HCT116 (cell line): ENCODE results near the gene SERINC5. TPM values are rescaled to one million over a fixed set of nuclear protein-coding genes. Genes with fewer than 3 reads are reported as not detected.

Experiments used
- ATAC-seq: fragments of 200-7000 bp; cut with Tn5 transposase; 2 replicates; pipeline ENCODE4 v1.9.1; 2020; ENCODE audit warnings: mild to moderate bottlenecking, moderate library complexity
- BruUV-seq: library from RNA; stranded (reverse); fragments of 400-500 nt; replicated peaks from 2 replicates; lab custom pipeline; 2021; lab: Mats Ljungman, UMichigan
- CTCF ChIA-PET: fragments of 300-600 bp; sonication (Branson Sonifier 250); formaldehyde crosslinking; loops from one replicate; lab custom pipeline; 2021; ENCODE audit warnings: antibody characterized with exemption; lab: Charles Lee
- POLR2A ChIA-PET: fragments of 300-600, 350-600 bp; sonication (Branson Sonifier 250); formaldehyde crosslinking; loops from one replicate; lab custom pipeline; 2021; ENCODE audit warnings: antibody characterized with exemption; lab: Charles Lee
- RAD21 ChIA-PET, 2 experiments: fragments of 300-600 bp; sonication (Branson Sonifier 250); formaldehyde crosslinking; loops; one replicate each; lab custom pipeline; 2023; ENCODE audit warnings: low total read pairs in 2 of 2; ENCODE audit not compliant: uncharacterized antibody in 2 of 2, unreplicated experiment in 2 of 2, low non-redundant PET in 1 of 2; lab: Charles Lee
- DNase-seq: peaks from one replicate; pipeline ENCODE4 v3.0.0-alpha.2; 2010; ENCODE audit warnings: low read depth, low spot score
- H2AFZ ChIP-seq: fragments of 200-600 bp; shearing (Covaris generic), sonication (generic); 2 replicates; pipeline ENCODE4 v1.6.1; 2017; ENCODE audit warnings: low read depth, mixed run types, mixed read lengths, antibody characterized with exemption, low read length; ENCODE audit not compliant: poor library complexity, severe bottlenecking
- H3K27ac ChIP-seq: 2 replicates; pipeline ENCODE4 v1.5.1; 2012; ENCODE audit warnings: low read depth, low read length
- H3K27me3 ChIP-seq: fragments of 200-600 bp; sonication (generic); 2 replicates; pipeline ENCODE4 v1.6.1; 2016; ENCODE audit warnings: mixed run types, low read length, mixed read lengths; ENCODE audit not compliant: insufficient read depth
- H3K36me3 ChIP-seq, 2 experiments: fragments of 200-500 bp in 1 of 2; fragments of 200-600 bp in 1 of 2; sonication (Bioruptor generic) in 1 of 2; sonication (generic) in 1 of 2; 2 replicates each; pipeline versions ENCODE4 v1.5.1 to v1.6.1; 2014 to 2016; ENCODE audit warnings: low read length in 2 of 2, inconsistent platforms in 1 of 2, mixed read lengths in 1 of 2, mixed run types in 1 of 2; ENCODE audit not compliant: insufficient read depth in 2 of 2, control insufficient read depth in 1 of 2
- H3K4me1 ChIP-seq, 2 experiments: fragments of 200-600 bp in 1 of 2; sonication (generic) in 1 of 2; 2 replicates each; pipeline versions ENCODE4 v1.5.1 to v1.6.1; 2012 to 2017; ENCODE audit warnings: low read length in 2 of 2, inconsistent platforms in 1 of 2, mild to moderate bottlenecking in 1 of 2, mixed read lengths in 1 of 2, mixed run types in 1 of 2, moderate library complexity in 1 of 2; ENCODE audit not compliant: insufficient read depth in 2 of 2, control insufficient read depth in 1 of 2
- H3K4me2 ChIP-seq: fragments of 200-600 bp; sonication (generic); 2 replicates; pipeline ENCODE4 v1.6.1; 2017; ENCODE audit warnings: mixed run types, low read length, mixed read lengths
- H3K4me3 ChIP-seq, 2 experiments: fragments of 200-600 bp in 1 of 2; sonication (generic) in 1 of 2; replicated peaks in 1 of 2; 2 replicates each; pipeline ENCODE4 v1.5.1; 2011 to 2016; ENCODE audit warnings: low read length in 2 of 2, control low read depth in 1 of 2, low read depth in 1 of 2, mild to moderate bottlenecking in 1 of 2, mixed read lengths in 1 of 2, mixed run types in 1 of 2
- H3K79me2 ChIP-seq: fragments of 200-600 bp; sonication (generic); 2 replicates; pipeline ENCODE4 v1.6.1; 2017; ENCODE audit warnings: mild to moderate bottlenecking, mixed run types, low read length, moderate library complexity, mixed read lengths; ENCODE audit not compliant: insufficient read depth
- H3K9ac ChIP-seq: fragments of 200-600 bp; sonication (generic); 2 replicates; pipeline ENCODE4 v1.6.1; 2016; ENCODE audit warnings: low read length, mixed read lengths
- H3K9me2 ChIP-seq: fragments of 200-600 bp; sonication (generic), shearing (Covaris generic); 2 replicates; pipeline ENCODE4 v1.6.1; 2017; ENCODE audit warnings: mixed run types, mild to moderate bottlenecking, moderate library complexity; ENCODE audit not compliant: insufficient read depth
- H3K9me3 ChIP-seq, 2 experiments: fragments of 200-500 bp in 1 of 2; fragments of 200-600 bp in 1 of 2; sonication (Bioruptor generic) in 1 of 2; sonication (generic) in 1 of 2; 2 replicates each; pipeline ENCODE4 v1.6.1; 2014 to 2017; ENCODE audit warnings: low read length in 2 of 2, mixed read lengths in 2 of 2, inconsistent platforms in 1 of 2, low read depth in 1 of 2, mild to moderate bottlenecking in 1 of 2, mixed run types in 1 of 2, moderate library complexity in 1 of 2; ENCODE audit not compliant: control insufficient read depth in 1 of 2, insufficient read depth in 1 of 2
- H4K20me1 ChIP-seq: fragments of 200-600 bp; sonication (generic), shearing (Covaris generic); 2 replicates; pipeline ENCODE4 v1.6.1; 2017; ENCODE audit warnings: mixed run types, mild to moderate bottlenecking, moderate library complexity; ENCODE audit not compliant: insufficient read depth
- CBX3 ChIP-seq: IDR thresholded peaks from 2 replicates; pipeline ENCODE4 v1.6.1; 2012; ENCODE audit warnings: low read depth
- CTCF ChIP-seq, 3 experiments: fragments of 200-600 bp in 1 of 3; sonication (generic) in 1 of 3; IDR thresholded peaks in 2 of 3; conservative IDR thresholded peaks in 1 of 3; 2 replicates each; pipeline ENCODE4 v1.5.1; 2012 to 2017; ENCODE audit warnings: low read depth in 2 of 3, low read length in 2 of 3, antibody characterized with exemption in 1 of 3, borderline replicate concordance in 1 of 3, control low read depth in 1 of 3, mild to moderate bottlenecking in 1 of 3, mixed read lengths in 1 of 3, mixed run types in 1 of 3, moderate library complexity in 1 of 3; ENCODE audit not compliant: insufficient read depth in 1 of 3
- EZH2 ChIP-seq: fragments of 200-600 bp; sonication (generic); IDR thresholded peaks from 2 replicates; pipeline ENCODE4 v1.6.1; 2017; ENCODE audit warnings: antibody characterized with exemption, mixed run types
- FOSL1 ChIP-seq: IDR thresholded peaks from 2 replicates; pipeline ENCODE4 v1.6.1; 2012; ENCODE audit warnings: low read depth
- MAX ChIP-seq: IDR thresholded peaks from 2 replicates; pipeline ENCODE4 v1.6.1; 2012
- POLR2A ChIP-seq: IDR thresholded peaks from 2 replicates; pipeline ENCODE4 v1.7.0; 2011; ENCODE audit warnings: borderline replicate concordance; ENCODE audit not compliant: insufficient read depth, insufficient read length; ENCODE audit errors: extremely low read depth
- POLR2AphosphoS5 ChIP-seq: IDR thresholded peaks from 2 replicates; pipeline ENCODE4 v1.6.1; 2011; ENCODE audit warnings: mild to moderate bottlenecking, low read depth, low read length, moderate library complexity
- RAD21 ChIP-seq: IDR thresholded peaks from 2 replicates; pipeline ENCODE4 v1.6.1; 2012; ENCODE audit warnings: low read depth, mild to moderate bottlenecking
- REST ChIP-seq: IDR thresholded peaks from 2 replicates; pipeline ENCODE4 v1.6.1; 2012; ENCODE audit warnings: low read depth
- SRF ChIP-seq: IDR thresholded peaks from 2 replicates; pipeline ENCODE4 v1.6.1; 2012; ENCODE audit warnings: low read depth
- ZFX ChIP-seq: fragments of 450-650 bp; IDR thresholded peaks from 2 replicates; pipeline ENCODE4 v1.6.1; 2017
- ZNF274 ChIP-seq: fragments of 200-500 bp; sonication (Bioruptor generic); IDR thresholded peaks from 2 replicates; pipeline ENCODE4 v1.6.1; 2014; ENCODE audit warnings: mild to moderate bottlenecking, low read depth, low read length, inconsistent platforms
- intact Hi-C: fragments of 100-400 bp; cut with micrococcal nuclease; formaldehyde crosslinking; loops from 2 replicates; pipeline ENCODE4 v1.10.0; 2022
- total RNA-seq: library from RNA; stranded (reverse); gene quantifications from one replicate; pipeline ENCODE4 v1.2.1, GENCODE V29; 2021; ENCODE audit not compliant: unreplicated experiment

The SERINC5 gene
- total RNA-seq, 1 experiment from 2014 or later: 39.3 TPM

GRCh38 chr5:80229902-80230255 is 26.0 kb downstream of the SERINC5 start:
- no peak for DNase-seq
- Histone ChIP-seq H3K27me3 (no peaks in the 10 kb centered on the region), H3K4me3 (no peak overlapping the region), H3K9ac (no peak overlapping the region), H3K36me3 (no peaks in the 10 kb centered on the region), H3K4me1 (no peaks in the 10 kb centered on the region), H3K79me2 (peaks cover 5% of the 10 kb centered on the region), H3K27ac (no peak overlapping the region), H3K4me2 (no peak overlapping the region), H3K9me3 (no peaks in the 10 kb centered on the region), H3K9me2 (no peaks in the 10 kb centered on the region), H4K20me1 (no peaks in the 10 kb centered on the region)
- RAD21 ChIA-PET: no interaction called here
- CTCF ChIA-PET: no interaction called here
- intact Hi-C loops: no loop called here
- no peak for TF ChIP-seq MAX
- no peak for TF ChIP-seq EZH2
- TF ChIP-seq CTCF (IDR thresholded peaks at IDR 0.05 in 2 of 3, conservative IDR thresholded peaks at IDR 0.05 in 1 of 3; ENCODE audit: borderline replicate concordance in 1 of 3, insufficient read depth in 1 of 3, low read depth in 2 of 3, low read length in 2 of 3): no peak
- TF ChIP-seq RAD21: no peak
- no peak for TF ChIP-seq ZFX
- no peak for TF ChIP-seq REST
- no peak for TF ChIP-seq CBX3
- TF ChIP-seq SRF: no peak
- TF ChIP-seq ZNF274: no peak
- no peak for TF ChIP-seq POLR2A
- TF ChIP-seq POLR2AphosphoS5: no peak
- TF ChIP-seq FOSL1: no peak
- TF ChIP-seq, all 23 proteins: peak for 0
- ATAC-seq: no peak
- POLR2A ChIA-PET: no interaction called here
- BruUV-seq: no TSS peak
- no peak overlapping the region for H2AFZ ChIP-seq
